ENCODE results near the gene ANKRD18A. TPM values are rescaled to one million over a fixed set of nuclear protein-coding genes. Genes with fewer than 3 reads are reported as not detected.

ANKRD18A gene
- total RNA-seq, 1 experiment from 2014 or later, result 14.4 TPM

GRCh38 chr9:38629511-38629910, 9.1 kb upstream of the ANKRD18A start:
- H3K23ac ChIP-seq (ENCODE audit: insufficient read length, low read depth, low read length), result no peak overlapping the region
- H3K4me1 ChIP-seq (ENCODE audit: insufficient read depth, low read length), result no peaks in the 10 kb centered on the region
- no peak overlapping the region for H4K5ac ChIP-seq (ENCODE audit: insufficient read length, low read depth, low read length)
- H3K23me2 ChIP-seq (ENCODE audit: insufficient read length, low read depth, low read length, poor library complexity, severe bottlenecking), result no peaks in the 10 kb centered on the region
- no peak overlapping the region for H3K18ac ChIP-seq (ENCODE audit: insufficient read length, low read depth, low read length)
- H3K9me3 Mint-ChIP-seq, result peaks cover 0 to 2% of the 10 kb centered on the region in 2 experiments; a peak in 3 of 5 replicates
- TF ChIP-seq, protein P1, sequence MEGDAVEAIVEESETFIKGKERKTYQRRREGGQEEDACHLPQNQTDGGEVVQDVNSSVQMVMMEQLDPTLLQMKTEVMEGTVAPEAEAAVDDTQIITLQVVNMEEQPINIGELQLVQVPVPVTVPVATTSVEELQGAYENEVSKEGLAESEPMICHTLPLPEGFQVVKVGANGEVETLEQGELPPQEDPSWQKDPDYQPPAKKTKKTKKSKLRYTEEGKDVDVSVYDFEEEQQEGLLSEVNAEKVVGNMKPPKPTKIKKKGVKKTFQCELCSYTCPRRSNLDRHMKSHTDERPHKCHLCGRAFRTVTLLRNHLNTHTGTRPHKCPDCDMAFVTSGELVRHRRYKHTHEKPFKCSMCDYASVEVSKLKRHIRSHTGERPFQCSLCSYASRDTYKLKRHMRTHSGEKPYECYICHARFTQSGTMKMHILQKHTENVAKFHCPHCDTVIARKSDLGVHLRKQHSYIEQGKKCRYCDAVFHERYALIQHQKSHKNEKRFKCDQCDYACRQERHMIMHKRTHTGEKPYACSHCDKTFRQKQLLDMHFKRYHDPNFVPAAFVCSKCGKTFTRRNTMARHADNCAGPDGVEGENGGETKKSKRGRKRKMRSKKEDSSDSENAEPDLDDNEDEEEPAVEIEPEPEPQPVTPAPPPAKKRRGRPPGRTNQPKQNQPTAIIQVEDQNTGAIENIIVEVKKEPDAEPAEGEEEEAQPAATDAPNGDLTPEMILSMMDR (conservative IDR thresholded peaks at IDR 0.05), result no peak
- H4K20me1 ChIP-seq (ENCODE audit: control insufficient read depth, insufficient read depth, insufficient read length), result no peaks in the 10 kb centered on the region
- no peak overlapping the region for H3K9ac ChIP-seq (ENCODE audit: extremely low read depth, insufficient read length, low read length)
- WGBS (ENCODE audit: extremely low coverage, insufficient read length, low lambda C conversion rate), result 100% methylated on average over 2 of the region's 4 CpGs
- H3K79me2 ChIP-seq (ENCODE audit: insufficient read depth, low read length), result no peaks in the 10 kb centered on the region
- H3K56ac ChIP-seq (ENCODE audit: insufficient read length, low read depth, low read length), result no peak overlapping the region
- no peak overlapping the region for H4K91ac ChIP-seq (ENCODE audit: insufficient read length, low read depth, low read length)
- no peak overlapping the region for H2BK12ac ChIP-seq (ENCODE audit: insufficient read length, low read depth, low read length)
- H3K79me1 ChIP-seq (ENCODE audit: insufficient read depth, low read depth, low read length, poor library complexity, severe bottlenecking), result no peaks in the 10 kb centered on the region
- no peak overlapping the region for H2BK120ac ChIP-seq (ENCODE audit: low read depth, low read length, poor library complexity, severe bottlenecking)
- no peak overlapping the region for H2AK5ac ChIP-seq (ENCODE audit: insufficient read length, low read length)
- H2AFZ ChIP-seq (ENCODE audit: low read length), result no peak overlapping the region
- H3K27me3 ChIP-seq (ENCODE audit: insufficient read depth, low read length), result no peaks in the 10 kb centered on the region
- DNase-seq, result no peak
- no peak overlapping the region for H3K27ac ChIP-seq (ENCODE audit: insufficient read length, low read depth, low read length)
- H4K8ac ChIP-seq (replicated peaks; ENCODE audit: insufficient read length, low read depth, low read length), result no peak overlapping the region
- no peak overlapping the region for H2BK15ac ChIP-seq (ENCODE audit: low read depth, low read length)
- peaks cover 0 to 5% (median 0%) of the 10 kb centered on the region in 3 experiments; a peak in 4 of 7 replicates for H3K36me3 Mint-ChIP-seq (ENCODE audit: insufficient read depth in 1 of 3, low read depth in 3 of 3)
- no peaks in the 10 kb centered on the region for H3K4me1 Mint-ChIP-seq
- no peak overlapping the region for H3K4ac ChIP-seq (ENCODE audit: low read depth, low read length)
- no peak overlapping the region for H3K4me3 Mint-ChIP-seq
- H3K27me3 Mint-ChIP-seq (ENCODE audit: low read depth), result peaks cover 2% of the 10 kb centered on the region; the same call in 1 of the 2 replicates
- H2BK20ac ChIP-seq (ENCODE audit: low read depth, low read length, poor library complexity, severe bottlenecking), result no peak overlapping the region
- H3K14ac ChIP-seq (ENCODE audit: insufficient read depth, low read length), result no peak overlapping the region
- H3K27ac Mint-ChIP-seq, result no peak overlapping the region
- H2BK5ac ChIP-seq (ENCODE audit: insufficient read length, low read length), result no peak overlapping the region
- no peaks in the 10 kb centered on the region for H3K9me3 ChIP-seq (ENCODE audit: control insufficient read depth, low read depth, low read length)
- H3T11ph ChIP-seq (ENCODE audit: low read length), result no peak overlapping the region
- H3K4me2 ChIP-seq (ENCODE audit: insufficient read depth, insufficient read length, low read length), result no peak overlapping the region

Data from H9 (cell line).